Uterus (tissue), 4 donors: ENCODE results near the gene TERT. TPM values are rescaled to one million over a fixed set of nuclear protein-coding genes. Genes with fewer than 3 reads are reported as not detected.

Experiments used
- DNase-seq, 2 donors: peaks; one replicate each; pipeline ENCODE4 v3.0.0-alpha.2; 2019 to 2020
- H3K27ac ChIP-seq, 2 donors: fragments of 200-600 bp; sonication (generic); 1 replicate in 1 of 2; 2 replicates in 1 of 2; pipeline ENCODE4 v1.5.1; 2016 to 2018
- H3K27me3 ChIP-seq, 2 donors: fragments of 200-600 bp; sonication (generic); one replicate each; pipeline ENCODE4 v1.5.1; 2018 to 2019; ENCODE audit warnings: control low read depth in 1 of 2
- H3K36me3 ChIP-seq, 2 donors: fragments of 200-600 bp; sonication (generic); one replicate each; pipeline ENCODE4 v1.5.1; 2019; ENCODE audit warnings: control low read depth in 1 of 2
- H3K4me1 ChIP-seq, 2 donors: fragments of 200-600 bp; sonication (generic); one replicate each; pipeline ENCODE4 v1.5.1; 2018 to 2019; ENCODE audit warnings: control low read depth in 1 of 2
- H3K4me3 ChIP-seq, 2 donors: fragments of 200-600 bp; sonication (generic); 1 replicate in 1 of 2; 2 replicates in 1 of 2; pipeline ENCODE4 v1.5.1; 2018 to 2019; ENCODE audit warnings: mild to moderate bottlenecking in 1 of 2
- H3K9me3 ChIP-seq, 2 donors: fragments of 200-600 bp; sonication (generic); one replicate each; pipeline ENCODE4 v1.5.1; 2019; ENCODE audit warnings: control low read depth in 1 of 2
- CTCF ChIP-seq, 4 experiments: fragments of 200-600 bp in 2 of 4; fragments of 450-650 bp in 2 of 4; sonication (generic) in 2 of 4; IDR thresholded peaks; one replicate each; pipeline ENCODE4 v1.5.1; 2016 to 2019; ENCODE audit warnings: antibody characterized with exemption in 4 of 4, mild to moderate bottlenecking in 2 of 4, moderate library complexity in 1 of 4
- POLR2A ChIP-seq, 2 donors: fragments of 450-650 bp; IDR thresholded peaks; one replicate each; pipeline ENCODE4 v1.6.1; 2016; ENCODE audit warnings: antibody characterized with exemption in 2 of 2, mild to moderate bottlenecking in 1 of 2, moderate library complexity in 1 of 2
- intact Hi-C: fragments of 100-400 bp; cut with DNase I; formaldehyde crosslinking; loops from one replicate; pipeline ENCODE4 v1.15.1; 2023; ENCODE audit warnings: low total_unique reads
- microRNA-seq: library from miRNA; unstranded; fragments of <30 nt; microRNA quantifications from one replicate; pipeline ENCODE4, GENCODE V29; 2016; ENCODE audit warnings: borderline microRNAs expressed, borderline replicate concordance
- small RNA-seq: library from RNA; depleted of rRNA; stranded (forward); fragments of <200 nt; gene quantifications from one replicate; pipeline ENCODE3, GENCODE V24; 2016
- total RNA-seq, 4 donors: library from RNA; depleted of rRNA in 3 of 4; stranded (reverse); fragments of >200 nt in 3 of 4; gene quantifications; one replicate each; pipeline versions ENCODE4 v1.1.0 to v1.2.4, GENCODE V29; 2014 to 2023
- donor health status: DM: yes; HTN: yes; CAD: no.

TERT gene
- total RNA-seq, 4 donors from 2014 or later, result 0.26 TPM; not detected in 3

GRCh38 chr5:1205255-1206180 is 89.3 kb downstream of the TERT start:
- H3K27ac ChIP-seq, result no peak overlapping the region
- no peaks in the 10 kb centered on the region for H3K27me3 ChIP-seq
- H3K9me3 ChIP-seq, result no peaks in the 10 kb centered on the region
- no peaks in the 10 kb centered on the region for H3K4me1 ChIP-seq
- no peaks in the 10 kb centered on the region for H3K36me3 ChIP-seq
- intact Hi-C loops, result no loop called here
- DNase-seq, result no peak
- no peak overlapping the region for H3K4me3 ChIP-seq
- TF ChIP-seq CTCF (IDR thresholded peaks at IDR 0.05), result no peak
- TF ChIP-seq POLR2A (IDR thresholded peaks at IDR 0.05), result no peak

GRCh38 chr5:1204693-1205242 is 90.1 kb downstream of the TERT start:
- Histone ChIP-seq H3K27me3 (no peaks in the 10 kb centered on the region), H3K4me3 (no peak overlapping the region), H3K27ac (no peak overlapping the region), H3K36me3 (no peaks in the 10 kb centered on the region), H3K9me3 (no peaks in the 10 kb centered on the region), H3K4me1 (no peaks in the 10 kb centered on the region)
- intact Hi-C loops, result no loop called here
- TF ChIP-seq CTCF (IDR thresholded peaks at IDR 0.05) (peak in 1 of 4 experiments; percentile 4), POLR2A (IDR thresholded peaks at IDR 0.05) (no peak)
- no peak for DNase-seq

GRCh38 chr5:1203968-1204692 is 90.7 kb downstream of the TERT start:
- Histone ChIP-seq H3K36me3 (no peaks in the 10 kb centered on the region), H3K27me3 (no peaks in the 10 kb centered on the region), H3K27ac (no peak overlapping the region), H3K9me3 (no peaks in the 10 kb centered on the region), H3K4me1 (no peaks in the 10 kb centered on the region), H3K4me3 (no peak overlapping the region)
- DNase-seq, result no peak
- intact Hi-C loops, result no loop called here
- TF ChIP-seq CTCF (IDR thresholded peaks at IDR 0.05), result no peak
- TF ChIP-seq POLR2A (IDR thresholded peaks at IDR 0.05), result no peak

GRCh38 chr5:1203311-1203967 is 91.4 kb downstream of the TERT start:
- TF ChIP-seq POLR2A (IDR thresholded peaks at IDR 0.05) (no peak), CTCF (IDR thresholded peaks at IDR 0.05) (no peak)
- no peak overlapping the region for H3K4me3 ChIP-seq
- H3K36me3 ChIP-seq, result no peaks in the 10 kb centered on the region
- H3K4me1 ChIP-seq, result no peaks in the 10 kb centered on the region
- intact Hi-C loops, result no loop called here
- H3K27me3 ChIP-seq, result no peaks in the 10 kb centered on the region
- DNase-seq, result no peak
- H3K9me3 ChIP-seq, result no peaks in the 10 kb centered on the region
- no peak overlapping the region for H3K27ac ChIP-seq

Small RNA genes within 50 kb of the gene (microRNA-seq; reads per million reads assigned to microRNA genes)
- not detected for gene MIR4457

Small RNA genes within 50 kb of the gene (small RNA-seq; reads per million reads assigned to genes)
- gene MIR4457, result not detected

Other genes starting within 250 kb of the TERT start
- 10 to 100 TPM in 3 of 4 donors, 1 to 10 TPM in 1; 4.6 to 49.8 (median 15.8) TPM for gene SLC12A7, start 183.0 kb downstream of the TERT start, total RNA-seq
- under 1 TPM in 1 of 4 donors, not detected in 3; under 0.01 TPM for gene SLC6A19, start 93.5 kb downstream of the TERT start, total RNA-seq
- not detected for gene SLC6A18, start 69.7 kb downstream of the TERT start, total RNA-seq
- 10 to 100 TPM; 63.2 to 74.3 (median 71.1) TPM for gene CLPTM1L, start 50.0 kb upstream of the TERT start, total RNA-seq
- gene SLC6A3, start 150.4 kb upstream of the TERT start, total RNA-seq, result under 1 TPM in 2 of 4 donors, not detected in 2; 0.07 to 0.15 TPM
- gene LPCAT1, start 228.9 kb upstream of the TERT start, total RNA-seq, result 10 to 100 TPM; 21.5 to 51.0 (median 40.0) TPM